NCI-H1694 (cell line): Measurements from ENCODE around the gene PRUNE1.

ENCODE experiments used
- DNase-seq: peaks from one replicate; lab custom pipeline; 2025; lab: John Stamatoyannopoulos, UW

The PRUNE1 gene

DNA sequence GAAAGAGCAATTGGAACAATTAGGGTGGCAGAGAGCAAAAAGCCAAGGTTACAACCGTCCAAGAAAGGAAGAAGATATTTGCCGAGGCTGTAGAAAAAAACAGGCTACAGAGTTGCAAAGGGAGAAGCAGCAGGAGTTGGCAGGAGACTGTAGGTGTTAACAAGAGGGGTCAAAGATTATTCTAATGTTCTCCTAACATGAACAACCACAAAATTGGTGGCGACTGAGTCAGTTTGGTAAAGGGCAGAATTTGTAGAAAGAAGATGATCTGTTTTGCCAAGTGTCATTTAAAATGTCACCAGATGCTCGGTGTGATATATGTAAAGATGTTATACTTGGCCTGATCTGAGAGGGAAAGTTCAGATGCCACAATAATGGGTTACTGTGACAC lies 401 bp upstream of the PRUNE1 start:
- no peak for DNase-seq

DNA sequence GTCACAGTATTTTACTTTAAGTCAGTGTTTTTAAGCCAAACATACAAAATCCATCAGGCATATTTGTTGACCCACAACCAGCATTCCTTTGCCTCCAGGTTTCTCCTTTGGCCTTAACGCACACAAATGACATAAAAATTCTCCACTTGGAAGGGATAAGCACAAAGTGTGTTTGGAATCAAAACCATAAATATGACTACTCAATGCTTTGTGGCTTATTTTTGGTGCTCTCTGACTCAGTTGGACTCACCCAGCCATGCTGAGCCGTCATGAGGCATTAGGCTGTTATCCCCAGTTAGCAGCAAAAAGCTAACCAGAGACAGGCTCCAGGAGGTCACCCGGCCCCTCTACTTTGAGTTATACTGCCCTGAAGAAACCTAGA lies 948 bp downstream of the PRUNE1 start:
- DNase-seq = no peak

DNA sequence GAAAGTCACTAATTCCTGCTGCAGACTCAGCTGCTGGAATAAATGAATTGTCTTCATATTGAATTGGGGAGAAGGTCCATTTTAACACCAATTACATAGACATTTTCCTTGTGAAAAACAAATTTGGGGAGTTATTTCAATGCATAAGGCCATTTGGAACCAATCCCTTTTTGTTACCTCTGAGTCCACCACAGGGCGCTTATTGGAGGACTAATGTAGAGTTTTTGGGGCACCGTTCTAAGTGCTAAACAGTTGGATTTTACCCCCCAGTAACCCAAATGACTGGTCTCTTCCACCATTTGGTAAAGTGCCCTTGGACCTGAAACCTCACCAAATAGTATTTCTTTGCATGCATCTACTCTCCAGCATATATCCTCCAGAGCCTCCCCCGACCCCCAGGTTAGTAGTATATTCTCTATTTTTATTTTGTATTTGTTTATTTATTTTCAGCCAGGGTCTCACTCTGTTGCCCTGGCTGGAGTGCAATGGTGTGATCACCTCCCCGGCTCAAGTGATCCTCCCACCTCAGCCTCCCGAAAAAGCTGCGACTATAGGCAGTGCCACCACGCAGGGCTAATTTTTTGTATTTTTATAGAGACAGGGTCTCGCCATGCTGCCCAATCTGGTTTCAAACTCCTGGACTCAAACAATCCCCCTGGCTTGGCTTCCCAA lies 1.6 kb downstream of the PRUNE1 start:
- no peak for DNase-seq

DNA sequence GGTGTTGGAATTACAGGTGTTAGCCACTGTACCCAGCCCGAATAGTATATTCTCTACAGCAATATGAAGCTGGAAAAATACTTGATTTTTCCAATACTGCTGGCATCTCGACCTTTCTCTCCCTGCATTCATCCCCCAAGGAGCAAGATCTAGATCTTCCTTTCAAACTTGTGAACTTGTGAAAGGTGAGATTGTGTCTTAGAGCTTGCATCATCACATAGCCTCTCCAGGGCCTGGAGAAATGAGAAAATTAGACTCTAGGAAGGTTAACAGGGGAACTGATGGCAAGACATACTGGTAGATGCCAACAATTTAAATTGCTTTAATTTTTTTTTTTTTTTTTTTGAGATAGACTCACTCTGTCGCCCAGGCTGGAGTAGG lies 2.1 kb downstream of the PRUNE1 start:
- DNase-seq = no peak

DNA sequence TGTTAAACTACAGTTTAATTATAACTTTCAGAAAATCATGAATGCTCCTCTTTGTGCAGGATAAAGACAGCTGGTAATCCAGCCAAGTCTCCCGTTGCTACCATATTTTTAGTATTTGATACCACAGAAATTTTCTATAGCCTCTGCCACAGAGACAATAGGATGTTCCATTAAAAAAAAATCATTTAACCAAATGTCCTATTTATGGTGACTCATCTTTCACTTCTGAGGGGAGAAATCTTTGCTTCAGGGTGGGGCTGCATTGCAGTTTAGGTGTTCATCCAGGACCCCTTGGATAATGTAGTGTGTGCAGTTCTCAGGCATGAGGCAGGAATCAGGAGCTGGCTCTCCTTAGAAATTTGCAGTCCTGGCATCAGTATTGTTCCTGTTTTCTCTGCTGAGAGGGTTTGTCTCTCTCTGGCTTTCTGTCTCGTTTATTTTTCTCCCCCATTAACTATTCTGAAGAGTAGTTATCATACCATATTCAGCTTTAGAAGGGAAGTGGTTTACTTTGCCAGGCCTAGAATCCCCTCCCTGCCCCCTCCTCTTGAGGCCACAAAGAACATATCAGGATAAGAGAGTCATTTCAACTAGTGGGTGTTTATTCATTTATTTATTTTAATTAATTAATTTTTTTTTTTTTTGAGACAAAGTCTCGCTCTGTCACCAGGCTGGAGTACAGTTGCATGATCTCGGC lies 3.1 kb downstream of the PRUNE1 start:
- DNase-seq = no peak

DNA sequence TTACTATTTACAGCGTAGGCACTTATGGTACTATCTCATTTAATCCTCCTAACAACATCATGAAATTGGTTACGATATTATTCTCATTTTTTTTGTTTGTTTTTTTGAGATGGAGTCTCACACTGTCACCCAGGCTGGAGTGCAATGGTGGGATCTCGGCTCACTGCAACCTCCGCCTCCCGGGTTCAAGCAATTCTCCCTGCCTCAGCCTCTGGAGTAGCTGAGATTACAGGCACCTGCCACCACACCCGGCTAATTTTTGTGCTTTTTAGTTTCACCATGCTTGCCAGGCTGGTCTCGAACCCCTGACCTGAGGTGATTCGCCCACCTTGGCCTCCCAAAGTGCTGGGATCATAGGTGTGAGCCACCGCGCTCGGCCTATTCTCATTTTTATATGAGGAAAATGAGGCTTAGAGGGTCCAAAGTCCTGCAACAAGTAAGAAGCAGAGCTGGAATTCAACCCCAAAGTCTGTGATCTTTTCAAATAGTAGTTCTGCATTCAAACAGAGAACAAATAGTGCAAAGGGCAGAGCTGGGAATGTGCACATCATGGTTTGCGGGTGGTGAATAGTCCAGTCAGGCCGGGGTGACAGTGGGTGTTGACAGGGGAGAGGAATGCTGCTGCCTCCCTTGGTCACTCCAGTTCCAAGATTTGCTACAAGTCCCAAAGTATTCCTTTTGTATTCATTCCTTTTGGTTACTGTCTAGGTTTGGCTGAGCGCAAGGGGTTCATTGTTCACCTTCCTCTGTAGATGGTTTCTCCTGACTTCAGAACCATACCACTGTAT lies 4.6 kb downstream of the PRUNE1 start:
- DNase-seq = no peak

DNA sequence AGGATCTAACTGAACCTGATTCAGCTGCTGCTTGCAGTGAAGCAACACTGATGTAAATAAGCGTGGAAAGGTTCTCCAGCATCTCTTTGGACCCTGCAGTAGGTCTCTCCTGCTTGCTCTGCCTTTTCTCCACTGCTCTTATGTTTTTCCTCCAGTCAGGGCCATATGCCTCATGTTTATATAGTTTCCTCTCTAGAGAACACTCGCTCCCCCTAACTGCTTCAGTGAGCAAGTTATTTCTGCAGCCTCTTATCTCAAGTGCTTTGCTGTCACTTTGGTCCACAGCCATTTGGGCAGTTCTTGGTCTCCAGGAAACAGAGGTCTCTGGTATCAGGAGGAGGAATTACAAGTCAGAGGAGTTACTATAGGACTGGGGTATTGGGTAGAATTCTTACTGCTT lies 5.3 kb downstream of the PRUNE1 start:
- no peak for DNase-seq

DNA sequence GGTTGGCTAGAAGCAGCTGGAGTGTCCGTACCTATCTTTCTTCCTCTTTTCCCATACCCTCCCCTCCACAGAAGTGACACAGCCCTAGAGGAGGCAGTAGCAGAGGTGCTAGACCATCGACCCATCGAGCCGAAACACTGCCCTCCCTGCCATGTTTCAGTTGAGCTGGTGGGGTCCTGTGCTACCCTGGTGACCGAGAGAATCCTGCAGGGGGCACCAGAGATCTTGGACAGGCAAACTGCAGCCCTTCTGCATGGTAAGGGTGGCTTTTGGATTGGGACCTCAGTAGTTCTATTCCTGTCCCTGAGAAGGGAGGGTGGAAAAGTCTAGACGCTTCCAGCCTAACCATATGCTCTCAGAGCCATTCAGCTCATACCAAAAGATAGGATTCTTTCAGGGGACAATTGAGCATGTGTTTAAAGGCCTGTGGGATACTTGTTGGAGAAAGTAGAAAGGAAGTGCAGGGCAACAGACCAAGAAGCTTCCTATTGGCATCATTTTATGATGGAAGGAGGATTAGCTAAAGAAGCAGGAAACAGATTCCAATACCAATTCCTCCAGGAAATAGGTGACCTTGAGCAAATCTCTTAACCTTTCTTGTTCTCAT lies 16.4 kb downstream of the PRUNE1 start:
- peak; percentile 92 for DNase-seq

DNA sequence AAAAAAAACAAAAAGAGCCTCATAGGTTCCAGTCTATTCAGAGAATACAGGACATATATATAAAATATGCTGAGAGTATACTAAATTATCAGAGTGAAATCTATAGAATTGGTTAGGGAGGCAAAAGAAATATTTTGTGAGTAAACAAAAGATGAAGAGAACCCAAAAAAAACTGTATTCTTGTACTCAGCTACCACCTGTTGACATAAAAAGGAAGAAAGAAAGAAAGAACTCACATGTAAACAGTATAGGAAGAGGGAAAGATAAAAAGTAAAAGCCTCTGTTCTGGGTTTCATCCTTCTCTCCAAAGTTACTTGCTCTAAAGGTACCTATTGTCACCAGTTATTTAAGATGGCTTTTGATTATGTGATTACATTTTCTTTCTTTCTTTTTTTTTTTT lies 18.2 kb downstream of the PRUNE1 start:
- DNase-seq = no peak

DNA sequence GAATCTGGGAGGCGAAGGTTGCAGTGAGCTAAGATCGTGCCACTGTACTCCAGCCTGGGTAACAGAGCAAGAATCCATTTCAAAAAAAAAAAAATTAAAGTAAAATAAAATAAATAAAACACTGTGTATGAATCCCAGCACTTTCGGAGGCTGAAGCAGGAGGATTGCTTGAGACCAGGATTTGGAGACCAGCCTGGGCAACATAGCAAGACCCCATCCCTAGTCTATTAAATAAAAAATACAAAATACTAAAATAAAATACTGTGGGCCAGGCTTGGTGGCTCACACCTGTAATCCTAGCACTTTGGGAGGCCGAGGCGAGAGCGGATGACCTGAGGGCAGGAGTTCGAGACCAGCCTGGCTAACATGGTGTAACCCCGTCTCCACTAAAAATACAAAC lies 23.9 kb downstream of the PRUNE1 start:
- DNase-seq = no peak

DNA sequence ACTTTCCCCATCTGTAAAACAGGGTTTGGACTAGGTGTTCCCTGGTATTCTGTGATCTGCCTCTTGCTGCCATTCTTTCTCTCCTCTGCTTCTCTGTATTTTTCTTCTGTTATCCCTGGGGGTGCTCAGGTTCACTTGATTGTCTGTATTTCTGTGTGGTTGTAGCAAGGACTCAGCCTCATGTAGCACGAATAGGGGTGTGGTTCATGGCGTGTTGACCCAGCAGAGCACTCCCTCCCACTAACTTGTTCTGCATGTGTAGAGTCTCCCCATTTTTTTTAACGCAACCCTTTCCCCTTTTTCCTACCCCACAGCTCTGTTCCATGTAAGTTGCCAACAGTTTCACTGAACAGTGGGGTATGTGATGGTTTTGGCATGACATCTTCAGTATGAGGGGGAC lies 26.9 kb downstream of the PRUNE1 start:
- no peak for DNase-seq

DNA sequence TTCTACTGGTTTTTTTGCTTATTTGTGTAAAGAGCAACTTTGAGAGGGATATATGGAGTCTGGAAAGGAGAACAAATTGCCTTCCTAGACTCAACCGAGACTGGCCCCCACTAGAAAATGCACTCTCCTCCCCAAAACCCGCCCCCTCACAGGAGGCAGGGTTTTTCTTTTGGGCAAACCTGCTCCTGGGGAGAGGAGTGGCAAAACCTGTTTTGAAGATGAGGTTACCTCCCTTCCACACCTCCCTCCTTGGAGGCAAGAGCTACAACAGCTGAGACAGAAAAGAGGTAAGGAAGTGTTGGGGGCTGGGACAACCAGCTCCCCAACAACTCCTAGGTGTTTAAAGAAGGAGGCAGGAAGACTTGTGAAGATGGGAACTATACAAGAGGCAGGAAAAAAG lies 28.1 kb downstream of the PRUNE1 start, which contains the start of gene BNIPL:
Gene BNIPL (plus strand): TSS at position 231 of the 400 bp plus-strand sequence. CDS start 140 bp downstream, at position 371.
- no peak for DNase-seq

DNA sequence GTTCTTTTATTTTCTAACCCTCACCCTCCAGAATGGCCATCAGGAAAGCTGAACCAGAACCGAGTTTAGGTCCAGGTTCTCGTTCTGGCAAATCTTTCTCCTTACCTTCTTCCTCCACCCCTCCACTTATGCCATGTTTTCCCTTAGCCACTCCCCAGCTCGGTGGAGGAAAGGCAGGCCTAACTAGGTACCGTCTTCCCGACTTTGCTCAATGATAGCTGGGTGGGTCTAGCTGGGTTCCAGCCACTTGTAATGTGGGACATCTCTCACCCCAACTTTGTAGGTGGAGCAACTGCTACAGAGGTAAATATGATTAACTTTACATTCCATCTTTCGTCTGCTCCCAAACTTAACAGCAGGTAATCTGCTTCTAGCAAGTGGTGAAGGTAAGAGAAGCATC lies 28.8 kb downstream of the PRUNE1 start:
- no peak for DNase-seq

DNA sequence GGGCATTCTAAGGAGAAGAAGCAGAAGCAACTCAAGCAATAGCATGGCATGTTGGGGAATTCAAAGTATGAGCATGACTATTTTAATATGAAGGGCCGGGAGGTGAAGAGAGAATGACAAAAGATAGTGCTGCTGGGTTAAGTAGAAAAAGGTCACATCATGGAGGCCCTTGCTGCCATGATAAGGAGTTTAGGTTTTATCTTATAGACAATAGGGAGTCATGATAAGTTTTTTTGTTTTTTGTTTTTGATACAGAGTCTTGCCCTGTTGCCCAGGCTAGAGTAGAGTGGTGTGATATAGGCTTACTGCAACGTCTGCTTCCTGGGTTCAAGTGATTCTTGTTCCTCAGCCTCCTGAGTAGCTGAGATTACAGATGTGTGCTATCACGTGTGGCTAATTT lies 31.3 kb downstream of the PRUNE1 start:
- DNase-seq = no peak

DNA sequence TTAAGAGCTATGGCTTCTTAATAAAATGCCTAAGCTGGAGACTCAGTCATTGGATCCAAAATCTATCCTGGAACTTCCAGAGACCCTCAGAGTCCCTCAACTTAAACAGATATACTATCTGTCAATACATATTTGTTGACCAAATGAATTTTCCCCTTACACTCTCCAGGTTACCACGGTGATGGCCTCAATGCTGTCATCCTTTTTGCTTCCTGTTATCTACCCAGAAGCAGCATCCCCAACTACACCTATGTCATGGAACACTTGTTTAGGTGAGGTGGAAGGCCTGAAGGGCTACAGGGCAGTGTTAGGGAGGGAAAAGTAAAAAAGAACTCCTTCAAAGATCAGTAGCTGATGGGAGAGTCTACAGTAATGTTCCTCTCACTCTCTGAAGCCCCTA lies 34.9 kb downstream of the PRUNE1 start:
- DNase-seq = no peak

DNA sequence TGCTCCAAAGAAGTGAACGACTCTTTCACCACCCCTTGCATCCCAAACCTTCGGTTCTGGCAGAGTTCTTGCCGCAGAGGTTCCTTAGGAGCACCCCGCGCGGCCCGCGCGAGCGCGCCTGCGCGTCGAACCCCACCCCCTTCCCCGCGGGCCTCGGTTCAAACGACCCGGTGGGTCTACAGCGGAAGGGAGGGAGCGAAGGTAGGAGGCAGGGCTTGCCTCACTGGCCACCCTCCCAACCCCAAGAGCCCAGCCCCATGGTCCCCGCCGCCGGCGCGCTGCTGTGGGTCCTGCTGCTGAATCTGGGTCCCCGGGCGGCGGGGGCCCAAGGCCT lies 39.3 kb downstream of the PRUNE1 start, which contains the start of gene C1orf56:
Gene C1orf56 (plus strand): TSS at position 161 of the 334 bp plus-strand sequence. CDS start 97 bp downstream, at position 258.
- peak; percentile 62 for DNase-seq

DNA sequence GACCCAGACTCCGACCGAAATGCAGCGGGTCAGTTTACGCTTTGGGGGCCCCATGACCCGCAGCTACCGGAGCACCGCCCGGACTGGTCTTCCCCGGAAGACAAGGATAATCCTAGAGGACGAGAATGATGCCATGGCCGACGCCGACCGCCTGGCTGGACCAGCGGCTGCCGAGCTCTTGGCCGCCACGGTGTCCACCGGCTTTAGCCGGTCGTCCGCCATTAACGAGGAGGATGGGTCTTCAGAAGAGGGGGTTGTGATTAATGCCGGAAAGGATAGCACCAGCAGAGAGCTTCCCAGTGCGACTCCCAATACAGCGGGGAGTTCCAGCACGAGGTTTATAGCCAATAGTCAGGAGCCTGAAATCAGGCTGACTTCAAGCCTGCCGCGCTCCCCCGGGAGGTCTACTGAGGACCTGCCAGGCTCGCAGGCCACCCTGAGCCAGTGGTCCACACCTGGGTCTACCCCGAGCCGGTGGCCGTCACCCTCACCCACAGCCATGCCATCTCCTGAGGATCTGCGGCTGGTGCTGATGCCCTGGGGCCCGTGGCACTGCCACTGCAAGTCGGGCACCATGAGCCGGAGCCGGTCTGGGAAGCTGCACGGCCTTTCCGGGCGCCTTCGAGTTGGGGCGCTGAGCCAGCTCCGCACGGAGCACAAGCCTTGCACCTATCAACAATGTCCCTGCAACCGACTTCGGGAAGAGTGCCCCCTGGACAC lies 39.8 kb downstream of the PRUNE1 start:
- peak; percentile 46 for DNase-seq

DNA sequence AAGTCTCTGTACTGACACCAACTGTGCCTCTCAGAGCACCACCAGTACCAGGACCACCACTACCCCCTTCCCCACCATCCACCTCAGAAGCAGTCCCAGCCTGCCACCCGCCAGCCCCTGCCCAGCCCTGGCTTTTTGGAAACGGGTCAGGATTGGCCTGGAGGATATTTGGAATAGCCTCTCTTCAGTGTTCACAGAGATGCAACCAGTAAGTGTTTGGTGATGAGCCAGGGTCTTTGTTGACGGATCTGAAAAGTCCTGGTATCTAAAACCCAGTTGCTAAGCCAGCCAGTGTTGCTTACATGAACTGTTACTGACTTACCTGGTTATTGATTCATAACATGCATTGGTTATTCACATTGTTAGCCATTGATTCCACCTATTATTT lies 40.4 kb downstream of the PRUNE1 start:
- DNase-seq = no peak

DNA sequence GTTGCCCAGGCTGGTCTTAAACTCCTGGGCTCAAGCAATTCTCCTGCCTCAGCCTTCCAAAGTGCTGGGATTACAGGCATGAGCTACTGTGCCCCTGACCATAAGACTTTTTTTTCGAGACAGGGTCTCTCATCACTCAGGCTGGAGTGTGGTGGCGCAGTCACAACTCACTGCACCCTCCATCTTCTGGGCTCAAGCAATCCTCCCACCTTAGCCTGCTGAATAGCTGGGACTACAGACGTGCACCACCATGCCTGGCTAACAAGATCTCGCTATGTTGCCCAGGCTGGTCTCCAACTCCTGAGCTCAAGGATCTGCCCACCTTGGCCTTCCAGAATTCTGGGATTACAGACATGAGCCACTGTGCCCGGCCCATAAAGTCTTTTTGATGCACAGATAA lies 41.2 kb downstream of the PRUNE1 start:
- no peak for DNase-seq

DNA sequence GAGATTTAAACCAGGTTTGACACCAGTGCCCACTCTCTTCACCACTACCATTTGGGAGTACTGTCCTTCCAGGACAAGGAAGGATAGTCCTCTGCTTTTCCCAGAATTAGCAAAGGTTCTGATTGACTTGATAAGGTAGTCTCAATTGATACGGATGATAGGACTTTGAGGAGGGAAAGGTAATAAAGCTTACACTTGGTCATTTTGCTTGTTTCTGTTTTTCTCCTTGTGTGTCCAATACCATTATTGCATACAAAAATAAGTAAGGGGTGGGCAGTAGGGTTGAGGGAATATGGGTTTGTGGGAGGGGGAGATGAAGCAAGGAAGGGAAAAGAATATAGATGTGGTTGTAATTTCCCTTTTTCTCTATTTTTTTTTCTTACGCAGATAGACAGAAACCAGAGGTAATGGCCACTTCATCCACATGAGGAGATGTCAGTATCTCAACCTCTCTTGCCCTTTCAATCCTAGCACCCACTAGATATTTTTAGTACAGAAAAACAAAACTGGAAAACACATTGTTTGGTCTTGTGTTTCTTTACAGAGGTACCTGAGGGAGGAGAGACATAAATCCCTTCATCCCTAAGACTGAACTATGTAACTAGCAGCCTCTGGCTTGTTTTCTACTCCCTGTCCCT lies 41.9 kb downstream of the PRUNE1 start:
- DNase-seq = no peak

DNA sequence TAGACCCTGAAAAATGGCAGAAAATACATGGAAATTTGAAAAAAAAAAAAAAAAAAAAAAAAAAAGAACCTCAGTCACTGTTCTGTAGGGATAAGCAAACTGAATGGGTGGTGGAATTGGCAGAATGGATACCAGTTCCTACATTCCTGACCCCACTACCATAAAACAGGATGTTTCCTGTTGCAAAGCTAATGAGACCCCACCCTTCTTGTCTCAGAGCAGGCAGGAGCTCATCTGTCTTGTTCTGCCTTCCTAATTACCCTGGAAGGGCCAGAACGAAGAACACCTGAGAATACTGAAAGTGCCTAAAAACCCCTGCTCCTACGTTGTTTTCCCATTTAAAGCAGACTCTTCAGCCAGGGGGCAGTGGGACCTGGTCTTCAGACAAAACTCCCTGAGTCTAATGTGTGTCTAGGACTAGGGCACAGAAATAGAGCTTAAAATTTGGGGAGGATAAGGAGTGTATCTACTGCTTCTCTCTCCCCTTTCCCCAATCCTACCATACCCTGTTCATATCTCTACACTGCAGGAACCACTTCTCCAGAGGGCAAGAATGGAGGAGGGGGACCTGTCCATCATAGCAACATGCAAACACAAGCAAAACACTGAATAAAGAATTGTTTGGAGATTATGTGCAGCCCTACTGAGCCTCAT lies 43.2 kb downstream of the PRUNE1 start:
- DNase-seq = no peak
